Measurements from ENCODE around the gene HYKK.
"Not testable (repeated sequence)": the region's sequence is repeated elsewhere in the genome, so short reads cannot be mapped to it uniquely, and the experiment has no call there.

Gene HYKK, protein sequence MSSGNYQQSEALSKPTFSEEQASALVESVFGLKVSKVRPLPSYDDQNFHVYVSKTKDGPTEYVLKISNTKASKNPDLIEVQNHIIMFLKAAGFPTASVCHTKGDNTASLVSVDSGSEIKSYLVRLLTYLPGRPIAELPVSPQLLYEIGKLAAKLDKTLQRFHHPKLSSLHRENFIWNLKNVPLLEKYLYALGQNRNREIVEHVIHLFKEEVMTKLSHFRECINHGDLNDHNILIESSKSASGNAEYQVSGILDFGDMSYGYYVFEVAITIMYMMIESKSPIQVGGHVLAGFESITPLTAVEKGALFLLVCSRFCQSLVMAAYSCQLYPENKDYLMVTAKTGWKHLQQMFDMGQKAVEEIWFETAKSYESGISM

DNA sequence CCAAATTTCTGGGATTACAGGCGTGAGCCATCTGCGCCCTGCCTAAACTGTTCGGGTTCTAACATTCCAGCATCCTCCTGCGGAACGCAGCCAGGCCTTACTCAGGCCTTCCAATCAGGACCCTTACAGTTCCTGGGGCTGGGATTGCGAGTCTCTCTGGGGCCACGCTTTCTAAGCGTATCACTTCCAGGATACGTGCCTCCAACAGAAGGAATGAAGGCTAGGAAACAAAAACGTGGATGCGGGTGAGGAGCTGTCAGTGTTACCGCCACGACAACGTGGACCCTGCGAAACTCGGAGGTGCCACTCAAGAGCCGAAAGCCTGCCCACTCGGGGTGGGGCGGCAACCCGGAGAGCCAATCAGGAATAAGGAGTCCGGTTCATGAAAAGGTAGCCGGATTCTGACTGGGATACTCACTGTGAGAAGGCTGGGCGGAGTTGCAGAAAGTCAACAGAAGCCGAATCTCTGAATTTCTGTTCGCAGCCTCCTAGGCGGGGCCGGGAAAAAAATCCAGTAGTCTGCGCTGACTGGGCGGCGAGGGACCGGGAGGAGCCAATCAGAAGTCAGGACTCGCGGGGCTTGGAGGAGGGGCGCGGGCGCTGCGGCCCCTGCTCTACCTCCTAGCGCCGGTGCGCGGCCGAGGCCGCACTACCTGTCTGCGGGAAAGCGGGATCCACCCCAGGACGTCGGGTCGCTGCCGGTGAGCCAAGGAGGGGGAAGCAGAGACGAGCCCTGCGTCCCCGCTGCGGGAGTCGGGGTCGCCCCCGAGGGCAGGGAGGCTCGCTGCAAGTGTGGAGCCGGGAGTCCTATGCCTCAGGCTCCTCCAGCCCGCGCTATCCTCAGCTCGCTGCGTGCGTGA is at the start of gene HYKK:
TSS of gene HYKK (plus strand) at position 607 of the 860 bp plus-strand sequence. CDS start 5,512 bp downstream, outside the sequence.
- DNase-seq (ENCODE audit: low spot score): peak; percentile 96

DNA sequence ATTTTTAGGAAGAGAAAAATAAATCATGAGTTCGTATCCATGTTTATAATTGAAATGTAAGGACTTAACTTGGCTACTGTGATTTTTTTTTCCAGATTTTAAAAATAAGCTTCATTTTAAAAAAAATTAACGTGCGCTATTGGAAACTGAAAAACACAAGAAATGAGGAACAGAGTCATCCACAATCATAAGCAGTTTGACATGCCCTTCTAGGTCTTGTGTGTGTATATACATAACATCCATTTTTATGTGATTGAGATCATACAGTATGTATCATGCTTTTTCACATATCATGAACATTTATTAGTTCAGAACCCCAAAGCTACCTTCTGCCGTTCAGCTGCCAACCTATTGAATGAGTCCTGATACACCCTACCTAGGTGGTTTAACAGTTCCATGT is 46.6 kb upstream of the HYKK start:
- DNase-seq (ENCODE audit: low spot score): no peak

DNA sequence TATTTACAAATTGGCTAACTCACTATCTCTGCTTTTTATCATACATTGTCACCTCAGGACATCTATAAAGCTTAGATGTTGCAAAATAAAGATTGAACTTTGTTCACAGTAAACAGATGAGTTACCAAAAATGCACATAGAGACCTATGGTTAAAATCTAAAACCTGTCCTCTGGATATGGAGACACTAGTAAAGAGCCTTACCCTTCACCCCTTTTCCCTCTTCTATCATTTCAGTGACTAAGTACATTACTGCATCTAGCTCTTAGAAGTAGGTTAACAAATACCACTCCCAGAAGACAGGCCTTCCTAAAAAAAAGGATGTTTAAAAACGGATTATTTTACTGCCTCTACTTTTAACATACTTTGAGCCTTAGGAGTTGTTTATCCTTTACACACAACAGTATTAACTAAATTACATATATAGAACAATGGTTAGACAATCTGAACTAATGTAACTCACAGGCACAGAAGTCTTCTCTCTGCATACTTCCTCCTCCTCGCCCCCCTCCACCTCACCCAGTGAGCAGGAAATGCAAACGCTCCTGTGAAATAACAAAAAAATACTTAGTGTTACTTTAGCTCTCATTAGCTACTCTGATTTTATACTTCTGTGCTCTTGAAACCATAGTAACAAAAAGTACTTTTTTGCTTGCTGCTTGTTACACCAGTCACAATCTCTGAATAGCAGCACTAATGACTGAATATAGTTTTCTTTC is 46.0 kb upstream of the HYKK start:
- no peak for DNase-seq (ENCODE audit: low spot score)

DNA sequence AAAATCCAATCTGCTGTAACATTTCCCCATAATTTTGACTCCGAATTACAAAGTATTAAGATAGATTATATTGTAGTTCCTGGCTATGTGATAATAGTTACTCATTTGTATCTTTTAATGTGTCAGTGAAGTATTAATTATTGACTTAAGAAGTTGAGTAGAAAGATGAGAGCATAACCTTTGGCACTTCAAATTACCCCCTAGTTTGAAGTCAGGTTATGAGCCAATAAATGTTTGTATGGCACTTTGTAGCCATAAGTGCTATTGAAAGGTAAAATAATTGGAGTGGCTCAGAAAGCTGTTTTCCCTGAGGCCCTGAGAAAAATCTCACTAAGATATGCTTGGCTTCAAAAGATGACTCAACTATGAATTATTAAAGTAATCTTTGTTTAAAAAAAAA is 38.3 kb upstream of the HYKK start:
- DNase-seq (ENCODE audit: low spot score): no peak

DNA sequence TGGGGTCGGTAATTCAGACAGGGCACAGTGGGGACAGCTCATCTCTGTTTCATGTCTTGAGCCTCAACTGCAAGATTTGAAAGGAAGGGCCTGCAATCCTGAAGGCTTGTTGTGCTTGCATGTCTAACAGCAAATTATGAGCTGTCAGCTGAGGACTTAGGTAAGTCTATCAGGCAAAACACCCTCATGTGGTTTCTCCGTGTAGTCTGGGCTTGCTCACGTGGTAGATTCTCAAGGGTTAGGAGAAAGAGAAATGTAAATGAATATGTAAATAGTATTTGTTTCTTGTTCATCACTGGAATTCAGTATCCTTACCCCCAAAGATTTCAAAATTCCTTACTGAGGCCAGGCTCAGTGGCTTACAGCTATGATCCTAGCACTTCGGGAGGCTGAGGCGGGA is 30.1 kb upstream of the HYKK start:
- no peak for DNase-seq (ENCODE audit: low spot score)

DNA sequence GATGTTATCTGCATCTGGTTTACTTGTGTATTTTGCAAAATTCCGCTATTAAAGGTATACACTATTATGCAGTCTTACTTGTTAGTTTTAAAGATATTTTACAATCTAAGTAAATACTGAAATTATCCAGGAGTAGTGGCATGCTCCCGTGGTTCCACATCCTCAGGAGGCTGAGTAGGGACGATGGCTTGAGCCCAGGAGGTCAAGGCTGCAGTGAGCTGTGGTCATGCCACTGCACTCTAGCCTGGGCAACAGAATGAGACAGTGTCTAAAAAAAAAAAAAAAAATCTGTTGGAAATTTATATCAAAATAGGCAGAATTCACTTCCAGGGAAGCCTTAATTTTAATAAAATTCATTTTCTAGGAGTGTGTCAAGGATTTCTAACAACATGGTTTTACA is 27.7 kb upstream of the HYKK start:
- DNase-seq (ENCODE audit: low spot score): no peak

DNA sequence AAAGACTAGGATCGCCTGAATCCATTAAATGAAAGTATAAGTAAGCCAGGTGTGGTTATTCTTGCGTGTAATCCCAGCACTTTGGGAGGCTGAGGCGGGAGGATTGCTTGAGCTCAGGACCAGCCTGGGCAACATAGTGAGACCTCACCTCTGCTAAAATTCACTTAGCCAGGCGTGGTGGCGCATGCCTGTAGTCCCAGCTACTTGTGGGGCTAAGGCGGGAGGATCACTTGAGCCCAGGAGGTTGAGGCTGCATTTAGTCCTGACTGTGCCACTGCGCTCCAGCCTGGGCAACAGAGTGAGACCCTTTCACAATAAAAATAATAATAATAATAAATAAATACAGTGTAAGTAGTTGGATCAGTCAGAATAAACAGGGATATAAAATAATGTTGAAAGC is 25.5 kb upstream of the HYKK start:
- no peak for DNase-seq (ENCODE audit: low spot score)

DNA sequence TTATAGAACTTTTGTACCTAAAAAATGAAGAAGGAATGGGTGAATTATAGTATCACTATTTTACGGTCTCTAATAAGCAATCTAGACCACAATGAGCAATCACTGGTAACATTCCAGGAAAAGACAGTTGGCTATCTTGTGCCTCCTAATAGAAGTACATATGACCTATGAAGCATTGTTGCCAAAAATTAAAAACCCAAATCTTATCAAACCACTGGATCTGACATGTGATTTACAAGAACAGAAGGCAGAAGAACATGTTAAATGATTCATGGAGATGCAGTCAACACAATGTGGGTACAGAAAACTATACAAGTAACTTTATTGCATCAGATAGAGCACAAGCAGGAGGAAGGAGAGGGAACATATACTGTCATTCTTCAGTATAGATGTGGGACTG is 14.5 kb upstream of the HYKK start:
- no peak for DNase-seq (ENCODE audit: low spot score)

DNA sequence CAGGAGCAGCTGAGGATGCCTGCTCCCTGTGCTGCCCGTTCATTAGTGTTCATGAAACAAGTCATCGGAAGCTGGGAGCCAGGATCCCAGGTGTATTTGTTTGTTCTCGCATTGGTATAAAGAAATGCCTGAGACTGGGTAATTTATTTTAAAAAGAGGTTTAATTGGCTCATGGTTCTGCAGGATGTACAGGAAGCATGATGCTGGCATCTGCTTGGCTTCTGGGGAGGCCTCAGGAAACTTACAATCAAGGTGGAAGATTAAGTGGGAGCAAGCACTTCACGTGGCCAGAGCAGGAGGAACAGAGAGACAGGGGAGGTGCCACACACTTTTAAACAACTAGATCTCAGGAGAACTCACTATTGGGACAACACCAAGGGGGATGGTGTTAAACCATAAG is 5.5 kb upstream of the HYKK start:
- no peak for DNase-seq (ENCODE audit: low spot score)

DNA sequence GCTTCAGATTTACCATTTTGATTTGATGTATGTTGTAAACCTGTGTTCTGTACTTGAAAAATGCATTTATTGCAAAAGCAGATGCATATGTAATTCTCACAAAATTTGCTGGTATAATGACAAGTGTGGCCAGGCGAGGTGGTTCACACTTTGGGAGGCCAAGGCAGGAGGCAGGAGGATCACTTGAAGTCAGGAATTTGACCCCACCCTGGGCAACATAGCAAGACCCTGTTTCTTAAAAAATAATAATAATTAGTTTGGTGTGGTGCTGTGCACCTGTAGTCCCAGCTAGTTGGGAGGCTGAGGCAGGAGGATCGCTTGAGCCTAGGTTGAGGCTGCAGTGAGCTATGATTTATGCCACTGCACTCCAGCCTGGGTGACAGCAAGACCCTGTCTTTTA is 4.7 kb upstream of the HYKK start:
- no peak for DNase-seq (ENCODE audit: low spot score)

DNA sequence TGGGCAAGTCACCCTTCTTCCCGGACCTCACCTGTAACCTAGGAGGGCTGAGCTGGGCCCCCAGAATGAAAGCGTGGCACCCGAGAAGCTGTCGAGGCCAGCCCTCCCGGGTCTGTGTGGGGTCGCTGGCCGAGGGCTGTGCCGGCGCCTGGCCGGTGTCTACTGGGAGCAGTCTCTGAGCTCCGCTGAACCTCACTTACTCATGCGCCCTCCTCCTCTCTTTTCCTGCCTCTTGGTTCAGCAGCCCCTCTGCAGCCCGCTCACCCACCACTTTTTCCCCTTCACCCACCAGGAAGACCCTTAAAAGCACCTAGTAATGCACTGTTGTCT is 419 bp downstream of the HYKK start:
- no peak for DNase-seq (ENCODE audit: low spot score)

DNA sequence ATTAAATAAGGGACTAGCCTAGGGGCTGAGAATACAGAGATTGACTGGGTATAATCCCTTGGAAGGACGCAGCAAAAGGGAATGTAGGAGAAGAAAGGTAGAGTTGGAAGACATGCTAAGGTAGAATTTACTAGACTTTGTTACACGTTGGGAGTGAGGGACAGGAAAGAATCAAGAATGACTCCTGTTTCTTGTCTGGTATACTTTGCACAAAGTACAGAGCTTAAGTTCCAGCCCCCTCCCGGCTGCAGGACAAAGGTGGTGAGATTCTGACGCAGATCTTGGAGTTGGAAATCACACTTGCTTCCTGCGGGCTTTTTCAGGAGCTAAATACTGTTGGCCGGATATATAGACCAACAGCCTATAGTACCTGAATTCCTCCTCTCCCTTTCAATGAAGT is 895 bp downstream of the HYKK start:
- DNase-seq (ENCODE audit: low spot score): no peak

DNA sequence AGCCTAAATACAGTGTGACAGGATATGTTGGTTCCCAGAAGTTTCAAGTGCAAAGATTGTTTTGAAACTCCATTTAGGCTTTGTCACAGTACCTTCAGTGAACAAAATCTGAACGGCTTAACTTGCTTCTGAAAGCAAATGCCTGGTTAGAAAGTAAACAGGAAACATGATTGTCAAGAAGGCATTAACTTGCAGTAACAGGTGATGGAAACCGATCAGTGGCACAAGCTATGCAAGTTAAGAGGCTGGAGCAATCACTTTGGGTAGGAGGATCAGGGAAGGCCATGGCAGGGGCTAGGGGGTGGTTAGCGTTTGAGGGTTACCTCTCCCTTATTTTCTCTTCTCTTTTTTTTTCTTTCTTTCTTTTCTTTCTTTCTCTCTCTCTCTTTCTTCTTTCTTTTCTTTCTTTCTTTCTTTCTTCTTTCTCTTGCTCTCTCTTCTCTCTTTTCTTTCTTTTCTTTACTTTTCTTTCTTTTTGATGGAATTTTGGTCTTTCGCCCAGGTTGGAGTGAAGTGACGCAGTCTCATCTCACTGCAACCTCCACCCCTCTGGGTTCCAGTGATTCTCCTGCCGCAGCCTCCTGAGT is 2.4 kb downstream of the HYKK start:
- no peak for DNase-seq (ENCODE audit: low spot score)

DNA sequence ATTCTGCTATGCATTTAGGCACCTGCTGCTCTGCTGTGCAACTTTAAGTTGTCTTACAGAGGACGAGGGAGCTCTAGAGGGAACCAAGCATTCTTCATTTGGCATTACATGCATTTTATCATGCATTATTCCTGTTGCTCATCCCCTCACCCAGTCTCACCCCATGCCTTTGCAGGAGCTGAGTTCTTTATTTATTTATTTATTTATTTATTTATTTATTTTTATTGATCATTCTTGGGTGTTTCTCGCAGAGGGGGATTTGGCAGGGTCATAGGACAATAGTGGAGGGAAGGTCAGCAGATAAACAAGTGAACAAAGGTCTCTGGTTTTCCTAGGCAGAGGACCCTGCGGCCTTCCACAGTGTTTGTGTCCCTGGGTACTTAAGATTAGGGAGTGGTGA is 12.7 kb downstream of the HYKK start:
- DNase-seq (ENCODE audit: low spot score): not testable (repeated sequence)

DNA sequence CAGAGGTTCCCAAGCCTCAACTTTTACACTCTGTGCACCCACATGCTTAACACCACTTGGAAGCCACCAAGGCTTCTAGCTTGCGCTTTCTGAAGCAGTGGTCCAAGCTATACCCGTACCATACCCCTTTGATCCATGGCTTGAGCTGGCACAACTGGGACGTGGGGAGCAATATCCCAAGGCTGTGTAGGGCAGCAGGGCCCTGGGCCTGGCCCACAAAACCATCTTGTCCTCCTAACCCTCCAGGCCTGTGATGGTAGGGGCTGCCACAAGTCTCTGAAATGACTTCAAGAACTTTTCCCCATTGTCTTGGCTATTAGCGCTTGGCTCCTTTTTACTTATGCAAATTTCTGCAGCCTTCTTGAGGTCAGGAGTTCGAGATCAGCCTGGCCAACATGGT is 16.9 kb downstream of the HYKK start:
- DNase-seq (ENCODE audit: low spot score): no peak

DNA sequence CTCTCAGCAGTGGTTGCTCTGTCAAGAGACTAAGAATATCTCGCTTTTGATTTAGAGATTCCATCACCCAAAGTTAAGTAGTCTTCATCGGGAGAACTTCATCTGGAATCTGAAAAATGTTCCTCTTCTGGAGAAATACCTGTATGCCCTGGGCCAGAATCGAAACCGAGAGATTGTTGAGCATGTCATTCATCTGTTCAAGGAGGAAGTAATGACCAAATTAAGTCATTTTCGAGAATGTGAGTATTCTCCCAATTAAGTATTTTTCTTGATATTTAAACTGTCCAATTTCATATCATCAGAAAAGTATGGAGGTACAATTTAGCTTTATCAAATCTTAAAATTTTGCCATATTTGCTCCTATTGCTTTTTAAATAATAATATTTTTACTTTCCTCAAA is 19.9 kb downstream of the HYKK start:
- no peak for DNase-seq (ENCODE audit: low spot score)

DNA sequence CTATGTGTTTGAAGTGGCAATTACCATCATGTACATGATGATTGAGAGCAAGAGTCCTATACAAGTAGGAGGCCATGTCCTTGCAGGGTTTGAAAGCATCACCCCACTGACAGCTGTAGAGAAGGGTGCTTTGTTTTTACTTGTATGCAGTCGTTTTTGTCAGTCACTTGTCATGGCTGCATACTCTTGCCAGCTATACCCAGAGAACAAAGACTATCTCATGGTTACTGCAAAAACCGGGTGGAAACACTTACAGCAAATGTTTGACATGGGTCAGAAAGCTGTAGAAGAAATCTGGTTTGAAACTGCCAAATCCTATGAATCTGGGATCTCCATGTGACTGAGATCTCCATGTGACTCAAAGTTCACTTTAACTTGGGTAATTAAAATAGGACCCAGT is 26.0 kb downstream of the HYKK start:
- no peak for DNase-seq (ENCODE audit: low spot score)

DNA sequence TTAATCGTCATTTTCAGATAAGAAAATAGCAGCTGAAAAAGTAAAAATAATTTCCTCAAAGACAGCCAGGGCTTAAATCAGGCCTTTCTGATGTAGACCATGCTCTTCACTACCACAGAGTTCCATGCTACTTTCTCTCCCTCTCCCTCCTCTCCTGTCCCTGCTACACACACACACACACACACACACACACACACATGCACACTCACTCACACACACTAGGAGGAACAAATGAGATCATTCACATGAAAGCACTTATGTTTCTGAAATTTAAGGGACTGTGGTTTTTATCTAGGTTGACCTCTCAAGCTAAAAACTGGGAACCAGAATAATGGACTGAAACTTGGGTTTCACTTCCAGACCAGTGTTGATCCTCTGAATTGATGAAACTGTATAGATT is 28.8 kb downstream of the HYKK start:
- no peak for DNase-seq (ENCODE audit: low spot score)

DNA sequence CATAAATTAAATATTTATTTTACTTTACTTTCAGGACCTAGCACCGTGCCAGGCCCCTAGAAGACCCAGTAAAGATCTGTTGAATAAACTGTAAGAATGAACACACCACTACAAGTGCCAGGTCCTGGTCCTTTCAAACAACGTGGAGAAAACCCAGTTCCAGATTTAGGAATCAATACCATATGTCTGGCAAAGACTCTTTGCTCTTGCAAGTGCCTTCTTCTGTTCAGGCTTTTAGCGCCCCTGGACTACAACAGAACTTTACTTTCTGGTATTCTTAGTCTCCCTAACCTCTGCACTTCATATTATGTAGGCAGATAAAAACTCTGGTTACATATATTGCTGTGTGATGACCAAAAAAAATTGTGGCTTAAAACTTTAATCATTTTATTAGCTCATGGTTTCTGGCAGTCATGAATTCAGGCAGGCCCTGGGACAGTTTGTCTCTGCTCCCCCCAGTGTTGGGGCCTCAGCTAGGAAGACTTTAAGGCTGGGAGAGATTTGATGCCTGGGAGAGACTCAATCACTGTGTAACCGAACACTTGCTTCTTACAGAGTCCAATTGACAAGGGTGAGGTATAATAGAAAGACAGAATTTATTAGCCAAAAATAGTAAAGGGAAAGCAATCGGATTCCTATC is 30.0 kb downstream of the HYKK start:
- DNase-seq (ENCODE audit: low spot score): no peak

DNA sequence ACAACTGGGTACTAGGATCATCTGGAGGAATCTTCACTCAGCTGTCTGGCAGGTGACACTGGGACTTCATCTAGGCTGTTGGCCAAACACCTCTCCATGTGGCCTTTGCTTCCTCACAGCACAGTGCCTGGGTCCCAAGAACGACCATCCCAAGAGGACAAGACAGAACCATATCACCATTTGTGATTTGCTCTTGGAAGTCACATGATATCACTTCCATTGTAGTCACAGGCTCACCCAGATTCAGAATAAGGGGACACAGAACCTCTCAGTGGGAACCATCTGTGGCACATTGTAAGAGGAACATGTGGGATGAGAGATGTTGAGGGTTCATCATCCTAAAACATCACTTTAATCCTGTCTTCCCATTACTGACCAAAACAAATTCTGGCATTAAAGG is 31.0 kb downstream of the HYKK start:
- DNase-seq (ENCODE audit: low spot score): no peak

DNA sequence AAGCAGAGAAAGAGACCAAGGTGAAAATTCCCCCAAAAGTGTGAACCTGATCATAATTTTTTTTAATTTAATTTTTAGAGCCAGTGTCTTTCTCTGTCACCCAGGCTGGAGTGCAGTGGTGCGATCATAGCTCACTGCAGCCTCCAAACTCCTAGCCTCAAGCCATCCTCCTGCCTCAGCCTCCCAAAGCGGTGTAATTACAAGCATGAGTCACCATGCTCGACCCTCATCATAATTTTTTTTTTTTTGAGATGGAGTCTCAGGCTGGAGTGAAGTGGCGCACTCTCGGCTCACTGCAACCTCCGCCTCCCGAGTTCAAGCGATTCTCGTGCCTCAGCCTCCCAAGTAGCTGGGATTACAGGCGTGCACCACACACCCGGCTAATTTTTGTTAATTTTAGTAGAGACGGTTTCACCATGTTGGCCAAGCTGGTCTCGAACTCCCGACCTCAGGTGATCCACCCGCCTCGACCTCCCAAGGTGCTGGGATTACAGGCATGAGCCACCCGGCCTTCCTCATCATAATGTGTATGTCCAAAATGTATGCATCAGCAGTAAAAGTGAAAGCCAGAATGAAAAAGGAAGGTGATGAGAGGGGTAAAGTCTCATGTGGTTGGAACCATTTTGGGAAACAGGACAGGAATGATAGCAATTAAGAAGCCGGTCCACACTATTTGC is 32.2 kb downstream of the HYKK start:
- DNase-seq (ENCODE audit: low spot score): not testable (repeated sequence)

Data from hepatic stellate cell (primary cell).